HG03039 (cell line): ENCODE data around the gene DNAJC11.
"Not testable (repeated sequence)": the region's sequence is repeated elsewhere in the genome, so short reads cannot be mapped to it uniquely, and the experiment has no call there.

ENCODE experiments used
- ATAC-seq: cut with Tn5 transposase; IDR thresholded peaks from one replicate; pipeline ENCODE4 v1.9.1; 2021; ENCODE audit warnings: mild to moderate bottlenecking, moderate library complexity; ENCODE audit not compliant: unreplicated experiment

The DNAJC11 gene

GRCh38 chr1:6601923-6602668 is 99.5 kb downstream of the DNAJC11 start:
- ATAC-seq = peak; percentile 29

GRCh38 chr1:6601049-6601922 is 100.3 kb downstream of the DNAJC11 start:
- ATAC-seq = peak; percentile 21

- ATAC-seq = peak; percentile 3
These were observed 101.1 kb downstream of the DNAJC11 start for GRCh38 chr1:6600410-6601048.

GRCh38 chr1:6599991-6600390 is 101.6 kb downstream of the DNAJC11 start:
- not testable (repeated sequence) for ATAC-seq

- ATAC-seq = no peak
These were observed 102.3 kb downstream of the DNAJC11 start for GRCh38 chr1:6599141-6599975.

GRCh38 chr1:6597777-6598131 is 103.9 kb downstream of the DNAJC11 start:
- ATAC-seq = no peak

- no peak for ATAC-seq
These were observed 104.5 kb downstream of the DNAJC11 start for GRCh38 chr1:6596886-6597776.

- no peak for ATAC-seq
These were observed 105.3 kb downstream of the DNAJC11 start for GRCh38 chr1:6596351-6596750.

- no peak for ATAC-seq
These were observed 106.5 kb downstream of the DNAJC11 start for GRCh38 chr1:6594977-6595740.

GRCh38 chr1:6593810-6594209 is 107.8 kb downstream of the DNAJC11 start:
- ATAC-seq = no peak

GRCh38 chr1:6592865-6593593 is 108.6 kb downstream of the DNAJC11 start:
- ATAC-seq = no peak

GRCh38 chr1:6592441-6592840 is 109.2 kb downstream of the DNAJC11 start:
- ATAC-seq = no peak

- no peak for ATAC-seq
These were observed 110.0 kb downstream of the DNAJC11 start for GRCh38 chr1:6591644-6592043.

GRCh38 chr1:6591222-6591621 is 110.4 kb downstream of the DNAJC11 start:
- ATAC-seq = no peak

GRCh38 chr1:6590046-6590445 is 111.6 kb downstream of the DNAJC11 start:
- no peak for ATAC-seq

GRCh38 chr1:6588893-6589520 is 112.6 kb downstream of the DNAJC11 start:
- ATAC-seq = no peak

GRCh38 chr1:6588128-6588892 is 113.3 kb downstream of the DNAJC11 start:
- ATAC-seq = no peak
